Measurements from ENCODE around the gene SPTA1.

Gene SPTA1

GRCh38 chr1:158685085-158685484 lies 1.4 kb downstream of the SPTA1 start:
- Histone ChIP-seq H3K36me3 (ENCODE audit: insufficient read depth, low read length) (no peaks in the 10 kb centered on the region), H3K4me3 (ENCODE audit: low read depth in 1 of 2, low read length in 2 of 2) (no peak overlapping the region), H3K27ac (ENCODE audit: low read depth, low read length) (no peak overlapping the region), H3K27me3 (ENCODE audit: control insufficient read depth in 1 of 2, insufficient read depth in 2 of 2, low read length in 2 of 2) (no peaks in the 10 kb centered on the region), H3K9ac (ENCODE audit: low read length) (no peak overlapping the region), H3K4me1 (ENCODE audit: insufficient read depth, low read length) (no peaks in the 10 kb centered on the region), H3K9me3 (ENCODE audit: low read length) (no peaks in the 10 kb centered on the region)

DNA sequence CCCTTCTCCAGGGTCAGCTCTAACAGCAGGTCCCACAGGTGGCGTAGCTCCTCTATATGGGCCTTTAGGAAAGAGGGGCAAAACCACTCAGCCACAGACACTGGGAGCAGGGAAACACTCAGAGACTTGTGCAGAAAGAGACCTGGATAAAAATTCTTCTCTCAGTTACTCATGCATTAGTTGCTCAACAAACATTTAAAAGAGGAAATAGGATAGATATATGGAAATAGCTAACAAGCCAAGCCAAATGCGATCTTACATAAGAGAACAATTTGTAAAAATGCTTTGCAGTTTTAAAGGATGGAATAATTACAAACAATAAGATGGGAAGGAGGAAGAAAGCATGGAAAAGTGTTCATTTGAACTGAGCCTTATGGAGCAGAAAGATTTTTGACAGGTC lies 4.9 kb downstream of the SPTA1 start:
- Histone ChIP-seq H3K9ac (ENCODE audit: low read length) (no peak overlapping the region), H3K36me3 (ENCODE audit: insufficient read depth, low read length) (no peaks in the 10 kb centered on the region), H3K27me3 (ENCODE audit: control insufficient read depth in 1 of 2, insufficient read depth in 2 of 2, low read length in 2 of 2) (no peaks in the 10 kb centered on the region), H3K9me3 (ENCODE audit: low read length) (no peaks in the 10 kb centered on the region), H3K27ac (ENCODE audit: low read depth, low read length) (no peak overlapping the region), H3K4me1 (ENCODE audit: insufficient read depth, low read length) (no peaks in the 10 kb centered on the region), H3K4me3 (ENCODE audit: low read depth in 1 of 2, low read length in 2 of 2) (no peak overlapping the region)

- H3K36me3 ChIP-seq (ENCODE audit: insufficient read depth, low read length), result no peaks in the 10 kb centered on the region
- no peak overlapping the region for H3K9ac ChIP-seq (ENCODE audit: low read length)
- no peak overlapping the region for H3K27ac ChIP-seq (ENCODE audit: low read depth, low read length)
- H3K4me1 ChIP-seq (ENCODE audit: insufficient read depth, low read length), result no peaks in the 10 kb centered on the region
- no peaks in the 10 kb centered on the region for H3K9me3 ChIP-seq (ENCODE audit: low read length)
- no peak overlapping the region for H3K4me3 ChIP-seq (ENCODE audit: low read depth in 1 of 2, low read length in 2 of 2)
- no peaks in the 10 kb centered on the region for H3K27me3 ChIP-seq (ENCODE audit: control insufficient read depth in 1 of 2, insufficient read depth in 2 of 2, low read length in 2 of 2)
Measured at GRCh38 chr1:158679289-158679688, 7.2 kb downstream of the SPTA1 start.

DNA sequence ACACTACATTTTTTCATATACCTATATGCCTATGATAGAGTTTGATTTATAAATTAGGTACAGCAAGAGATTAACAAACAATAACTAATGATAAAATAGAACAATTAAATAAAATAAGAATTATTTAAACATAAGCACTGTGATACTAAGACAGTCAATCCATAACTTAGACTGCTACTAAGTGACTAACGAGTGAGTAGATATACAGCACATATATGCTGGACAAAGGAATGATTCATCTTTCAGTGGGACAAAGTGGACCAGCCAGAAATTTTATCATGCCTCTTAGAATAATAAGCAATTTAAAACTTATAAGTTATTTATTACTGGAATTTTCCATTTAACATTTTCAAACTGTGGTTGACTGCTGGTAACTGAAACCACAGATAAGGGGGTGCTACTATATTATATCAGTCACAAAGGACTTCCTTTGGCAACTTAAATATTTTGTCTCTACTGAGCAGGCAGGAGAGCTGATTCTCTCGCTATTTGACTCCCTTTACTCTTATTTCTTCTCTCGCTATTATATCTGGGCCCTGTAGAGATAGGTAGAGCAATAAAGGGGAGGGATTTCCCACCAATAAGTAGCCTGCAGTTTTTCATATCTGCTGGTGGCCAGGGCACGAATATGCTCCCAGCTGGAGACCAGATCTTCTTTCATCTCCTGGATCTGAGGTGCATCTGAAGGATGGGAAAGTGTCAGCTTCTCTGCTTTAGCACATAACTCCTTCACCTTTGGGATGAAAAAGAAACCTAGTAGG lies 10.8 kb downstream of the SPTA1 start:
- no peaks in the 10 kb centered on the region for H3K4me1 ChIP-seq (ENCODE audit: insufficient read depth, low read length)
- H3K27me3 ChIP-seq (ENCODE audit: control insufficient read depth in 1 of 2, insufficient read depth in 2 of 2, low read length in 2 of 2), result no peaks in the 10 kb centered on the region
- no peaks in the 10 kb centered on the region for H3K36me3 ChIP-seq (ENCODE audit: insufficient read depth, low read length)
- H3K9ac ChIP-seq (ENCODE audit: low read length), result no peak overlapping the region
- H3K4me3 ChIP-seq (ENCODE audit: low read depth in 1 of 2, low read length in 2 of 2), result no peak overlapping the region
- H3K9me3 ChIP-seq (ENCODE audit: low read length), result no peaks in the 10 kb centered on the region
- no peak overlapping the region for H3K27ac ChIP-seq (ENCODE audit: low read depth, low read length)

- H3K4me3 ChIP-seq (ENCODE audit: low read depth in 1 of 2, low read length in 2 of 2), result no peak overlapping the region
- no peak overlapping the region for H3K27ac ChIP-seq (ENCODE audit: low read depth, low read length)
- H3K9ac ChIP-seq (ENCODE audit: low read length), result no peak overlapping the region
- H3K27me3 ChIP-seq (ENCODE audit: control insufficient read depth in 1 of 2, insufficient read depth in 2 of 2, low read length in 2 of 2), result no peaks in the 10 kb centered on the region
- H3K36me3 ChIP-seq (ENCODE audit: insufficient read depth, low read length), result no peaks in the 10 kb centered on the region
- H3K4me1 ChIP-seq (ENCODE audit: insufficient read depth, low read length), result no peaks in the 10 kb centered on the region
- no peaks in the 10 kb centered on the region for H3K9me3 ChIP-seq (ENCODE audit: low read length)
Measured at GRCh38 chr1:158674302-158674701, 12.2 kb downstream of the SPTA1 start.

DNA sequence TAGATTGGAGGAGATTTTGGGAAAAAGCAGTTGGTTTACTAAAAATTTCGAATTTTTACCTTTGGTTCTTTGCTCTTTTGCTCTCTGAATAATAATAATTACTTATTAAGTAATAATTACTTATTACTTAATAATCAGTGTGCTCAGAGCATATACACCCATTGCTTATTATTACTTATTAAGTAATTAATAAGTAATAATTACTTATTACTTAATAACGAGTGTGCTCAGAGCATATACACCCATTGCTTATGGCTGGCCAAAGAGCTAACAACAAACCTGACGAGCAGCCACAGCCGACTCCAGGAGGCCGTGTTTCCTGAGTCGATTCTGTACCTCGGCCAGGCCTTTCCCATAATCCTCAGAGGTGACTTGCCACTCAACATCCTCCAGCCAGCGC lies 20.5 kb downstream of the SPTA1 start:
- Histone ChIP-seq H3K4me3 (ENCODE audit: low read depth in 1 of 2, low read length in 2 of 2) (no peak overlapping the region), H3K9ac (ENCODE audit: low read length) (no peak overlapping the region), H3K4me1 (ENCODE audit: insufficient read depth, low read length) (no peaks in the 10 kb centered on the region), H3K9me3 (ENCODE audit: low read length) (no peaks in the 10 kb centered on the region), H3K27me3 (ENCODE audit: control insufficient read depth in 1 of 2, insufficient read depth in 2 of 2, low read length in 2 of 2) (no peaks in the 10 kb centered on the region), H3K27ac (ENCODE audit: low read depth, low read length) (no peak overlapping the region), H3K36me3 (ENCODE audit: insufficient read depth, low read length) (no peaks in the 10 kb centered on the region)

DNA sequence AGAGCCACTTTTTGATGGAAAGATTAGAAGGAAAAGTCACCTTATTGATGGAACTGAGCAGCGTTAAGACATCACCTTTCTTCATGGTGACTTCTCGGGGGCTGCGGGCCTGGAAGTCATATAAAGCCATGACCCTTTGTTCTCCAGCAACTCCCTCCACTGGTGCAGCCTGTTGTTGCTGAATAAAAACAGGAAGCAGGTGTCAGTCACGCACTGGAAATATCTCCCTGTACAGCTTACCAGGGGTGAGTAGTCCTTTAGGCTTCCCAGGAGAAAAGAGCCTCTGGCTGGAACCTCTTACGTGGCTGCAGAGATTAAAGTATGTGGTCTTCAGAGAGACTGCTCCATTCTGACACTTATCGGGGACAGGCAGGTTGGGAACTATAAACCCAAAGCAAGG lies 31.9 kb downstream of the SPTA1 start:
- Histone ChIP-seq H3K9me3 (ENCODE audit: low read length) (no peaks in the 10 kb centered on the region), H3K27ac (ENCODE audit: low read depth, low read length) (no peak overlapping the region), H3K36me3 (ENCODE audit: insufficient read depth, low read length) (no peaks in the 10 kb centered on the region), H3K9ac (ENCODE audit: low read length) (no peak overlapping the region), H3K27me3 (ENCODE audit: control insufficient read depth in 1 of 2, insufficient read depth in 2 of 2, low read length in 2 of 2) (no peaks in the 10 kb centered on the region), H3K4me3 (ENCODE audit: low read depth in 1 of 2, low read length in 2 of 2) (no peak overlapping the region), H3K4me1 (ENCODE audit: insufficient read depth, low read length) (no peaks in the 10 kb centered on the region)

DNA sequence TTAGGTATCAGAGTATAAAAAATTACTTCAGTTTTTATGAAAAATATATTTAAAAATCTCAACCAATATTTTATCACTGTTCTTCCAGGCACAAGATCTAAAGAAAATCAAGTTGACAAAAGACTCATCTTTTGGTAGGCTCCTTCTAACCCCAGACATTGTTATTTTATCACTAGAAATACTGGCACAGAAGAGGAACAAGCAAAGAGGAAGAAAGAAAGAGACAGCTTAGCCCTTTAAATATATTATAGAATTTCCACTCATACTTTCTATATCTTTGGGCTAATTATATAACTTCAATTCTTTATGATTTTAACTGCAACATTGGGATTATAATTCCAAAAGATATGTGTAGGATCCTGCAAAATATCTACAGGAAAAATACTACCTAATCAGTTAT lies 32.4 kb downstream of the SPTA1 start:
- Histone ChIP-seq H3K36me3 (ENCODE audit: insufficient read depth, low read length) (no peaks in the 10 kb centered on the region), H3K9me3 (ENCODE audit: low read length) (no peaks in the 10 kb centered on the region), H3K9ac (ENCODE audit: low read length) (no peak overlapping the region), H3K27me3 (ENCODE audit: control insufficient read depth in 1 of 2, insufficient read depth in 2 of 2, low read length in 2 of 2) (no peaks in the 10 kb centered on the region), H3K4me1 (ENCODE audit: insufficient read depth, low read length) (no peaks in the 10 kb centered on the region), H3K4me3 (ENCODE audit: low read depth in 1 of 2, low read length in 2 of 2) (no peak overlapping the region), H3K27ac (ENCODE audit: low read depth, low read length) (no peak overlapping the region)

DNA sequence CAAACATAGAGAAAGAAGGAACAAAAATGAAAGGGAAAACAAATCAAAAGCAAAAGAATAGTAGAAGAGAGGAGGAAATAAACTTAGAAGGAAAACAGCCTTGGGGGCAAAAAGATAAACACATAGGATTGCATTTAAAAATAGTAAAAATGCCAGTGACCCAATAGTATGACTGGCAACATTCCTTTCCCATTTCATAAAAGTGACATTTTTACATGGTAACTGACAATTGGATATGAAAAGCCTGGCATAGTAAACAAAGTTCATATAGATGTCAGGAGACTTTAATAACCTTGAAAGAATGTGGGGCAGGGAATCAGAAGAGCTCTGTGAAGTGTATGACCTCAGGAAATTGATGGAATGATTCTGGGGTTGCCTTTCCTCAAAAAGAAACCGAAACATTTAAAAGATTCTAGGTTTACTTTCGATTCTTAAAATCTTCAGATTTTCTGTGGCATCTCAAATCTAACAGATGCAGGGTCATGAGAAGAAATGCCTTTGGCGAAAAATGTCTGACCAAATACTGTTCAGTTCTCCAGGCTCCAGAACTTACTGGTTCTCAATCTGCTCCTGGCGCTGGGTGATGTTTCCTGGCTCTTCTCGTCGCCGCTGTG lies 33.7 kb downstream of the SPTA1 start:
- Histone ChIP-seq H3K27me3 (ENCODE audit: control insufficient read depth in 1 of 2, insufficient read depth in 2 of 2, low read length in 2 of 2) (no peaks in the 10 kb centered on the region), H3K4me3 (ENCODE audit: low read depth in 1 of 2, low read length in 2 of 2) (no peak overlapping the region), H3K27ac (ENCODE audit: low read depth, low read length) (no peak overlapping the region), H3K36me3 (ENCODE audit: insufficient read depth, low read length) (no peaks in the 10 kb centered on the region), H3K4me1 (ENCODE audit: insufficient read depth, low read length) (no peaks in the 10 kb centered on the region), H3K9me3 (ENCODE audit: low read length) (no peaks in the 10 kb centered on the region), H3K9ac (ENCODE audit: low read length) (no peak overlapping the region)

- Histone ChIP-seq H3K27me3 (ENCODE audit: control insufficient read depth in 1 of 2, insufficient read depth in 2 of 2, low read length in 2 of 2) (no peaks in the 10 kb centered on the region), H3K9ac (ENCODE audit: low read length) (no peak overlapping the region), H3K4me1 (ENCODE audit: insufficient read depth, low read length) (no peaks in the 10 kb centered on the region), H3K27ac (ENCODE audit: low read depth, low read length) (no peak overlapping the region), H3K9me3 (ENCODE audit: low read length) (no peaks in the 10 kb centered on the region), H3K36me3 (ENCODE audit: insufficient read depth, low read length) (no peaks in the 10 kb centered on the region), H3K4me3 (ENCODE audit: low read depth in 1 of 2, low read length in 2 of 2) (no peak overlapping the region)
Measured at GRCh38 chr1:158649052-158649451, 37.5 kb downstream of the SPTA1 start.

DNA sequence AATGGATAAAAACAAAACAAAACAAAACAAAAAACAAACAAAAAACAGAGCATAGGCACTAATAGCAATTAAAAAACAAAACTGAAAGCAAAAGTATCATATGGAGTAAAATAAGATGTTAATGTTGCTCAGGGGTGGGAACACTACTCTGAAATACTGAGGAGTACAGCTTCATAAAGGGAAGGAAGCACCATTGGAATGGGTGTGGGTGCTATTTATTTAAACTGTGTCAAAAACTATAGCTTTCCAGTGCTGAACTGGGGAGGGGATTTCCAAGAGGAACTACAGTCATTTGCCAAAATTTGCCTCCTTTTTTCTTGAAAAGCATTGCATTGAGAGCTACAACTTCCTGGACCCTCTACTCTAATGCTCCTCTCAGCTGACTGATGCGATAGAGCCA lies 40.0 kb downstream of the SPTA1 start:
- no peak overlapping the region for H3K27ac ChIP-seq (ENCODE audit: low read depth, low read length)
- H3K9me3 ChIP-seq (ENCODE audit: low read length), result no peaks in the 10 kb centered on the region
- H3K27me3 ChIP-seq (ENCODE audit: control insufficient read depth in 1 of 2, insufficient read depth in 2 of 2, low read length in 2 of 2), result no peaks in the 10 kb centered on the region
- no peaks in the 10 kb centered on the region for H3K36me3 ChIP-seq (ENCODE audit: insufficient read depth, low read length)
- no peak overlapping the region for H3K4me3 ChIP-seq (ENCODE audit: low read depth in 1 of 2, low read length in 2 of 2)
- no peak overlapping the region for H3K9ac ChIP-seq (ENCODE audit: low read length)
- H3K4me1 ChIP-seq (ENCODE audit: insufficient read depth, low read length), result no peaks in the 10 kb centered on the region

DNA sequence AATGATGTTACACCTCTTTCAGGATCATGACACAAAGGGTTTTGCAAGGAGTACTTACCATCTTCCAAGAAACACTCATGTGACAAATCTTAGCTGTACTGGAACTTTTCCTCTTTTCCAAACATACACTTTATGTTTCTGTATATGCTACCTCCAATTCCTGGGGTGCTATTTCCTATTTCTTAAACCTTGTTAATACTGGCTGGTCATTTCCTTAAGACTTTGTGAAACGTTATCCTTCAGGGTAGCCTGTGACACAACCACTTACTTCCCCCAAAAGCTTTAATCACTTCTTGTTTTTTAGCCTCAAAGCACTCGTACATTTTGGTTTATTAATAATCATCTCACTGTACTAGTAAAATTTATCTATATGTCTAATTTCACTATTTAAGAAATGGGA lies 42.1 kb downstream of the SPTA1 start:
- H3K4me1 ChIP-seq (ENCODE audit: insufficient read depth, low read length), result no peaks in the 10 kb centered on the region
- H3K9ac ChIP-seq (ENCODE audit: low read length), result no peak overlapping the region
- H3K4me3 ChIP-seq (ENCODE audit: low read depth in 1 of 2, low read length in 2 of 2), result no peak overlapping the region
- no peaks in the 10 kb centered on the region for H3K36me3 ChIP-seq (ENCODE audit: insufficient read depth, low read length)
- H3K27me3 ChIP-seq (ENCODE audit: control insufficient read depth in 1 of 2, insufficient read depth in 2 of 2, low read length in 2 of 2), result no peaks in the 10 kb centered on the region
- H3K9me3 ChIP-seq (ENCODE audit: low read length), result no peaks in the 10 kb centered on the region
- no peak overlapping the region for H3K27ac ChIP-seq (ENCODE audit: low read depth, low read length)

All from muscle layer of colon (tissue), 2 donors.